Stimulated activated CD4-positive, alpha-beta T cell treated with anti-CD3 and anti-CD28 coated beads, TNF-alpha, amount 100 ng/mL, for 24 hours (primary cell): ENCODE measurements around the gene DGKB.

ENCODE experiments used
- DNase-seq, 3 experiments: peaks; one replicate each; pipeline ENCODE4 v3.0.0-alpha.2; 2020; ENCODE audit warnings: low read depth in 3 of 3

Gene DGKB

DNA sequence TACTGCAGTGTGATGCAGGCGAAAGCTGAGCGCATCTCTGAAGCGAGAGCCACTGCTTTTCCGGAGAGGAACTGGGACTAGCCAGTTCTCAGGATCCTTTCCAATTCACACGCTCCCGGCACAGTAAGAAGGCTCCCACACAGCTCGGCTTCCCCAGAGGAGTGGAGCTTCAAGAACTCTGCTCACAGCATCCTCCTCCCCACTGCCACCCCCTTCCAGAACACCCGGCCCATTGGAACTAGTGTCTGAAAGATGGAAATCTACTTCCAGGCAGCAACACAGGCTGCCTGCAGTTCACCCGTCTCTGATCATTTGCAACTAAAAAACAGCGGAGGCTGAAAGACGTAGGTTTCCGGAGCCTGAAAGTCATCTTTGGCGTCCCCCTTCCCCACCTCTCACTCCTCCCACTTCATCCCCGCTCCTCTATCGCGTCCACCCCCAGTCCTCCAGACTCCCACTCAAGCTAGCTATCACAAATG is at the start of gene DGKB:
Gene DGKB, minus strand, starts transcription at position 163 of the 479 bp plus-strand sequence.
- no peak for DNase-seq

GRCh38 chr7:14950013-14950412 is 47.5 kb upstream of the DGKB start:
- no peak for DNase-seq

DNA sequence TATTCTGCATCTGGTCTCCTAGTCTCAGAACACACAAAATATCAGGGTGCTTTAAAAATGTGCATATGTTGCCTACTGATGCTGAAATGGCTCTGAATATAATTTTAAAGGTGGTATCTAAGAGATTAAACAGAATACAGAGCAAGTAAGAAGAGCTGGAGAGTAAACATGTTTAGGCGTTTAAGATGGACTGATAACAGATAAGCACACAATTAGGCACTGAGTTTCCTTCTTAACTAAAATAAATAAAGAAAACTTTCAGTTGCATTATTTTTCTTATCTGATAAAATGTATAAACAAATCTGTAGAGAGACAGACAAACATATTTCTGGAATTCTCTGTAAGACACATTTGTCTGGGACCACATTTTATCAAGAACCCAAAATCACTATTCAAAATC is 35.6 kb upstream of the DGKB start:
- no peak for DNase-seq

GRCh38 chr7:14937581-14937980 is 35.0 kb upstream of the DGKB start:
- no peak for DNase-seq

DNA sequence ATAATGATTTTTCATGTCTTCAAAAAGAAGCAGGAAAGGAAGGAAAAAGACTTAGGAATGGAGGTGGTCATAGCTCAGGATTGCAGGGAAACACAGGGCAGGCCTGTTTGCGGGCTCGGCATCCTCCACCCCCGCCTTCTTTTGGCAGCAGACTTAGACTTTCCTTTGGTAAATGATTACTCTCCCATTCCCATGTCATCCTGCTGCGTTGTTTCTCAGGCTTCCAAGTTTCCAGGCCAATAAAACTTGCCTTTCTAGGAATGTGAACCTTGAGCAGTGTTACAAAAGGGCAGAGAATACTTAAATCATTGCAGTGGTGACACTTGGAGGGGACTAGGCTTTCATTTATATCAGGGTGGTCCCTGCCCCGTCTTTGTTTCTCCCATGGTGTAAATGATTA is 34.0 kb upstream of the DGKB start:
- no peak for DNase-seq

- DNase-seq: no peak
Observed at GRCh38 chr7:14934839-14935238, 32.3 kb upstream of the DGKB start.

DNA sequence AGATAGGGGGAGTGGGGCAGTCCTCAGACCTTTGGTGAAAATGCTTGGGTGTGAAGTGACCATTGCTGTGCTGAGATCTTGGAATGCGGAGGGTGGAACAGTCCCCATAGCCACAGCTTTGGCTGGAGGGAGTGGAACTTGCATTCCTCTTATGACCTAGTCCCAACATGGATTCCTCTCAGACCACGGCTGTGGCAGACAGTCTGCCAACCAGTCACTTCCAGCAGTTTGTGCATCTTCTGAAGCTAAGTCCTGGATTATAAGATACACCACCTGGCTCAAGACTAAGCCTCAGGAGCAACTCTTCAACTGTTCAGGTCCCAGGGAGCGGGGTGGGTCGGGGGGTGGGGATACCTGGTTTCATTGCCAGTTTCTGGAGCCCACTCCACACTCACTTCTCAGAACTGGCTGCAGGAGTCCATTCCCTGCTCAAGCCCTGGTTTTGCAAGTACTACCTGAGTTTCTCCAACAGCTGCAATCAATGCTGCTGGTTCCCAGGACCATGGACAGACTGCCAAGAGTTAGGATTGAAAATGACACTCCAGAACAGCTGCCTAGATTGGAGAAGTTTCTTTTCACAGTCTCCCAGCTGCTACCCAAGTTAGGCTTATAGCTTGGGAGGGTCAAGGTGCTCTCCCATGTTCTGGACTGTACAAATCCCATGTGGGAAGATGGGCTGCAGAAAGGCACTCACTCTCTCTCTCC is 29.1 kb upstream of the DGKB start:
- no peak for DNase-seq

DNA sequence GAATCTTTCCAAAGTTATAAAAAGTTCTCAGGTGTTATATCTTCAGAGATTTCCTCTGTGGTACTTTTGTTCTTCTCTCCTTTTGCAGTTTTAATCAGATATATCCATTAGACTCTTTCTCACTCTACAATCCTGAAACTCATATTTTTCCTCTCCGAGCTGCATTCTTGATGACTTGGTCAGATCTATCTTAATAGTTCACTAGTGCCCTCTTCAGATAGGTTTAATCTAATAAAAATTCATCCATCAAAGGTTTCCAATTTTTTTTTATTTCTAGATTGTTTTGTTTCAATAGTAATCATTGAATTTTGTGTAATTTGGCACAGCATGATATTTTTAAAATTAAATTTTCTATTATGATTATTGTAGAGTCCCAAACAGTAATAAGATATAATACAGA is 21.8 kb upstream of the DGKB start:
- no peak for DNase-seq

DNA sequence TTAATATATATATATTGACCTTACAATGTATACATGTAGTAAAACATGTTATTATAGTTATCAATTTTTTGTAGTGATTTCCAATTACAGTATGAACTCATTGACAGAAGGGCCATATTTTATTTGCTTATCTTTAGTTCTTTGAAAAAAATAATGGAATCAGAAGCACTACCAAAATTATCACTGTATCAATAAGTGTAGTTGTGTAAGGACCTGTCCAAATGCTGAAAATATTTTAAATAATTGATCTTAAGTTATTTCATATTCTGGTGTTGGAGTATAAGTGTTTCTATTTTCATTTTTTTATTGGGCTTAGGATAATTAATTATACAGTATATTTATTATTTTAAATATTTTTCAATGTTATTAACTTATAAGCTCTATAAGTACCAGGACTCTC is 8.5 kb upstream of the DGKB start:
- no peak for DNase-seq

- no peak for DNase-seq
Observed at GRCh38 chr7:14908697-14909096, 6.1 kb upstream of the DGKB start.

- DNase-seq: no peak
Observed at GRCh38 chr7:14905764-14906163, 3.2 kb upstream of the DGKB start.

DNA sequence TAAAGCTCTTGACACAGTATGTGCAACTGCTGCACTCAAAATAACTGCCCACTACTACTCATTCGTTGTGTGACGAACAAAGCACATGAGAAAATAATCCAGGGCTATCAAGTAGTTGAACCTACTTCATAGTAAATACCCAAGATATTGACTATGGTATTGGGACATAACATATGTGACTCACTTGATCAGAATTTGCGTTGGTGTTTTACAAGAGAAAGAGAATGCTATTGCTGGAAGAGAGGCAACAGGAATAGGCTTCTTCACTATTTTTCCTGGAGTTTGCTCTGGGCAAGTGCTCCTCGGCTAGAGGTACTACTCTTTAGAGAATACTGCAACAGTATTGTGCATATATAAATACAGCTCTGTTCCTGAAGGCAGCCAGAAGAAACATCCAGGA is 2.5 kb downstream of the DGKB start:
- DNase-seq: no peak

- no peak for DNase-seq
Observed at GRCh38 chr7:14899030-14899429, 3.5 kb downstream of the DGKB start.

- no peak for DNase-seq
Observed at GRCh38 chr7:14896461-14896860, 6.1 kb downstream of the DGKB start.

DNA sequence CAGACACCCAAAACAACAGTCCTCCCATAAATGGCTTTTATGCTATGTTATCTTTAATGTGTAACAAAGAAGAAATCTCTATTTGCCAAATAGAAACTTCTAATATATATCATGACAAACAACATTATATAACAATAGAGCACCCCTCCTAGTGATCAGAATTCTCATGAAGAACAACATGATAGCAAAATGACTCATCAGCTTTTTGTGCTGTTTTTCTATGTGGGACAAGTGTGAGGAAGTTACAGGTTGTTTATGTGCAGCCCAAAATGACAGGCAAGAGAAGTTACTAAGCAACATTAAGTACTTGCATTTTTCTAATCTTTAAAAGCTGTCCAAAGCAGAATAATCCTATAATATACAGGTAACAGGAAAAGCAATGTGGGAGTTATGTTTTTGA is 7.7 kb downstream of the DGKB start:
- no peak for DNase-seq

DNA sequence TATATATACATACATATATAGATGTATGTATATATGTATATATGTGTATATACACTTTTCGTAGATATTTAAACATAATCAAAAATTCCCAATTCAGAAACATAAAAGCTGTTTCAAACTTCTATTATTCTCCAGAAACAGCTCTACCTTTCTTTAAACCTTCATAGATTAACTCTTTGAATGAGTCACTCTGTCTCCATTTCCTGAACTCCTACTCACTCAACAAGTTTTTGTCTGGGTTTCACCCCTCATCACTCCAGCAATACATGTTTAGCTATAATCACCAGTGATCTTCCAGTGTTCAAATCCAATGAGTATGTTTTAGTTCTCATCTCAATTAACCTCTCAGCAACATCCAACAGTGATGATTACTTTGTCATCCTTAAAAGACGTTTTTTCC is 9.6 kb downstream of the DGKB start:
- no peak for DNase-seq

DNA sequence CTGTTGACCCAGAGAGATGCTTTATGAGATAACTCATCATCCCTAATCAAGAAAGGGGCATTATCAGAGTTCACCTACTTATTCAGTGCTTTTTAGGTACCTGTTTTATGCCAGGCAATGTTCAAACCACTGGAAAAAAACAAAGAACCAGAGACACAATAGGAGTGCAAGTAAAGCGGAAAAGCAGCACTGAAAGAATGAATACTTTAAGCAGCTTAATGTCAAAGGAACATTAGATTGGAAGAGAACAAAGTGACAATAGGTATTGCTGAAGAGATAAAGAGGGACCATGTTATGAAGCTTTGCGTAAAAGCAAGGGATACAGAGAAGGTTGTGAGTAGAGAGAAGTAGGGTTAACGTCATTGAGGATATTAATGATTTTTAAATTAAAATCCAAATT is 11.3 kb downstream of the DGKB start:
- no peak for DNase-seq

DNA sequence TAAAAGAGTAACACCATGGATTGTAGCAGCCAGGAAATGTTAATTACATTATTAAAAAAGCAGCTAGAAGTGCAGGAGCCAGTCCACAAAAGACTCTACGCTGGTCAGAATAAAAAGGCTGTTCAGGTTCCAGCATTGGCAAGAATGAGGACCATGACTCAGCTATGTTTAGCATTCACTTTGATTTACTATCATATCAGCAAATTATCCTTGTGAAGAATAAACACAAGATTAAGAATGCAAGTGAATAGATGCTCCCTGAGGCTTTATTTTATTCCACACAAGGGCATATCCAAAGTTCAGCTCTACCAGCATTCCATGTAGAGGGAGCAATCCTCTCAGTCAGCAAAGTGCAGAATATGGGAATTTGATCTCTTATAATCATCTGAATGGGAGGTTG is 13.6 kb downstream of the DGKB start:
- DNase-seq: no peak

DNA sequence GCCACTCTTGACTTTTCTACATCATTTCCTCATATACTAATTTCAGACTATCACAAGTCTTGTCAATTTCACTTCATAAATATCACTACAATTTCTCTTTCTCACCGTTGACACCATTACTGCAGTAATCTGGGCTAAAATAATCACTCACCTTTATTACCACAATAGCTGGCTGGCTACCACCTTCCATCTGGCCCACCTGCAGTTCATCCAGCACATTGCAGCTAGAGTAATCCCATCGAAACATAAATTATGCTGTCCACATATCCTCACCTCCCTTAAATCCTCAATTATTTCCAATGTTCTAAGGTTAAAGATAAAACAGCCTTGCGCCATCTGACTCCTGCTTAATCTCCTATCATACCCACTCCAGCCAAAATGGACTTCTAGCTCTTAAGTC is 16.0 kb downstream of the DGKB start:
- DNase-seq: no peak

DNA sequence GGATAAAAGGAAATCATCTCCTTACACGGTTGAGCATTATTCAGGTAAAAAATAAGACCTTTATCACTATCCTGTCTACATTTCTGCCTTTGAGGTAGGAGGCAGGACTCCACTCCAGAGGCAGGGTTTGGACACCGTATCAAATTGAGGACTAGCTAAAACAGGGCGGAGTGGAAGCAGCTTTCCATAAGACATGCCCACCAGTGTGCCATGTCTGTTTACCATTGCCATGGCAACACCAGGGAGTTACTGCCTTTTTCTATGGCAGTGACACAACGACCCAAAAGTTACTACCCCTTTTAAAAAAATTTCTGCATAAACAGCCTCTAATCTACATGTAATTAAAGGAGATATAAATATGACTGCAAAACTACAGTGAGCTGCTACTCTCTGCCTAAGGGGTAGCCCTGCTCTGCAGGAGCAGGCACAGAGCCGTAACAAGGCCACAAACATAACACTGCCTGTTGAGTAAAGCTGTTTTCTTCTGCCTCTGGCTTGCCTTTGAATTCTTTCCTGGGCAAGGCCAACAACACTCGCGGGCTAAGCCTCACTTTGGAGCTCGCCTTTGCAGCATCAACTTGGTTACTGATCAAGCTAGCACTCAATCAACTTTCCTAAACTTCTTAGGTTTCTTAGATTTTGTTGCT is 26.5 kb downstream of the DGKB start:
- no peak for DNase-seq

GRCh38 chr7:14871880-14872279 is 30.7 kb downstream of the DGKB start:
- DNase-seq: no peak

GRCh38 chr7:14870394-14870793 is 32.2 kb downstream of the DGKB start:
- no peak for DNase-seq

- DNase-seq: no peak
Observed at GRCh38 chr7:14868937-14869336, 33.6 kb downstream of the DGKB start.

DNA sequence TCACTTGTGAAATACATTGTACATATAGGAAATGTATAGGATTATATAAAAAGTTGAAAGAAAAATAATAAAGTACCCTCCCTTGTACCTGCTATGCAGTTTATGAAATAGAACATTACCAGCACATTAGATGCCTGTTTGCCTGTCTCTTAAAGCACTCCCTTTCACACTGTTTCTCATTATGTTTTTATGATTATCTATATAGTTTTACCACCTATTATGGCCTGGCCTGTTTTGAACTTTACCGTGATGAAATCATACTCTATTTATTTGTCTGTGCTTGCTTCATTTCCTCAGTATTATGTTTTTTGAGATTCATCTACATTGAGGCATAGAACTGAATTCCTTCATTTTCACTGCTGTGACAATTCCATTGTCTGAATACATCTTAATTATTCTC is 41.1 kb downstream of the DGKB start:
- no peak for DNase-seq
